ENCODE measurements around the gene TMEM63C.

DNA sequence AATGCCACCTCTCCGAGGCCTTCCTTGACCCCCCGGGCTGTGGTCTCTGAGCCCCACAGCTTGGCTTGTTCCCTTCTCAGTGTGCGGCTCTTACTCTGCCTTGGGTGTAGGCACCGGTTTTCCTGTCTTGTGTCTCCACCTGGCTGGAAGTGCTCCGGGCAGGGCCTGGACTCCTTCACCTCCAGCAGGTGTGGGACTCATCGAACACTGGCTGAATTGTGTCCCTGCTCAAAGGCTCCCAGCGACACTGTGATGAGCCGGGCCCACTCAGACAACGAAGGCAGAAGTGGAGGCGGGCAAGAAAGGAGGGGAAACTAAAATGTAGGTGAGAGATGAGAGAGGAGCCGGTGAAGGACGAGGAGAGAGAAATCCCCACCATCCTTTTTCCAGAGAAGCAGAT, 18.0 kb downstream of the TMEM63C start:
- TF ChIP-seq CTCF (IDR thresholded peaks at IDR 0.05) (no peak), POLR2A (IDR thresholded peaks at IDR 0.05) (no peak)
